ENCODE data around the gene SHISA9.

SHISA9 gene

DNA sequence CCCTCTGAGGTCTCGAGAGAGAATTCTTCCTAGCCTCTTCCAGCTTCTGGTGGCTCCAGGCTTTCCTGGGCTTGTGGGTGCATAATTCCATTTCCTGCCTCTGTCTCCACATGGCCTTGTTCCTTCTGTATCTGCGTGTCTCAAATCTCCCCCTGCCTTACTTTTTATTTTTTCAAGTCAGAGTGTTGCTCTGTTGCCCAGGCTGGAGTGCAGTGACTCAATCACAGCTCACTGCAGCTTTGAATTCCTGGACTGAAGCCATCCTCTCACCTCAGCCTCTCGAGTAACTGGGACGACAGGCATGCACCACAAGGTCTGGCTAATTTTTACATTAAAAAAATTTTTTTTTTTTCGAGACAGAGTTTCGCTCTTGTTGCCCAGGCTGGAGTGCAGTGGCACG is 120.6 kb downstream of the SHISA9 start:
- no peak for DNase-seq (ENCODE audit: low spot score)

DNA sequence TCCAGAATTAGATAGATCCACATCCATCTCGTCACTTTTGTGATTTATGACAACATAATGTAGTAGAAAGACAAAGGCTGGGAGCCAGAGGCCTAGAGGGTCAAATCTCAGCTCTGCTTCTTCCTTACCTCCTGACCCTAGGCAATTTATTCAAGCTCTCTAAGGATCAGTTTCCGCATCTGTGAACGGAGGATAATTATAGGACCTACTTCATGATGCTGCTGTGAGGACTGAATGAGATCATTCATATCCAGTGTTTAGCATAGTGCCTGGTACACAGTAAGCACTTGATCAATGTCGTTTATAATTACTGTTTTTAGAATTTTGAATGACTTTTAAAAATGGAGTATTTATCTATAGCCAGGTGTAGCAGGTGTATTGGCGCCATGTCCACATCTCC is 128.4 kb downstream of the SHISA9 start:
- no peak for DNase-seq (ENCODE audit: low spot score)

DNA sequence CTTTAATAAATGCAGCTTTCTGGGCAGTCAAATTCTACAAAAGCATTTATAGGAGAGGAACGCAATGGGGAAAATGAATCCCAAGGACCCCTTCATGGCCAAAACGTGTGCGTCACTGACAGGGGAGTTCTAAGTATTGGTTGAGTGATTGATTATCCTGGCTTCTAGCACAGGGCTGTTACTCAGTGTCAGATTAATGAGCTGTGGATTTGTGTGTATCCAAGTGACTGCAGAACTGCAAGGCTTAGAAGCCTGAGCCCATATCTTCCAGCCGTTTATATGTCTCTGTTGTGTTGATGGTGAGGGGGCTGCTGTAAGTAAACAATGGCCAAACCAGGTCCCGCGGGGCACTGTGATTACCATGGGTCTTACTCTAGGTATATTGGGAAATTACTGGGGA is 129.4 kb downstream of the SHISA9 start:
- DNase-seq (ENCODE audit: low spot score): no peak

DNA sequence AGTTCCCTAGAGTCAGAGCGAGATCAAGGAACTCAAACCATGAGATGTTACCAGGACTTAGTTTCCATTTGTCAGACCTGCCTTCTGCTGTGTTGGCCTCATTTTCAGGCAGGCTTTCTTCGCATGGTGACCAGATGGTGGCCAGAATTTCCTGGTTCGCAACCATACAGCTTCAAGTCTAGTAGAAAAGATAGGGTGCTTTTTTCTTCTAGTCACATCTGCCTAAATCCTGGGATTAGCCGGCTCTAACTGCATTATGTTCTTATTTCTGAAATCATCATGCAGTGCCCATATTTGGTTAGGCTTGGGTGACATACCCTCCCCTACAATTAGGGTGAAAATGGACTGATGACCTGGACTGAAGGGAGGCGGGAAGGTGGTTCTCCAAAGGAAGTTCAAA is 131.5 kb downstream of the SHISA9 start:
- no peak for DNase-seq (ENCODE audit: low spot score)

DNA sequence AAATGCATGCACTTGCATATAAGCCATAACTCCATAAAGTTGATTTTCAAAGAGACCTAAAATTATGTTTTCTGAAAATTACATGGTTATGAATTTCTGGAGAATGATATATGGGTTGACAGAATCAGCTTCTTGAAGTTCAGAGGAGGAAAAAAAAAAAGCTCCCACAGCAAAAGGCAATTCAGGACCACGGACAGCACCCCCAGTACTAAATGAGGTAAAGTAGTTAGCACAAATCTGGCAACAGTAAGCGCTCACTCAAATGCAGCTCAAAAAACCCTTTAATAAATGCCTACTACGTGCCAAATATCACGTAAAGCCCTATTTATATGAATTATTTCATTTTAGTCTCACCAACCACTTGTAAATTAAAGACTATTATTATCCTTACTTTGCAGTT is 135.2 kb downstream of the SHISA9 start:
- DNase-seq (ENCODE audit: low spot score): no peak

DNA sequence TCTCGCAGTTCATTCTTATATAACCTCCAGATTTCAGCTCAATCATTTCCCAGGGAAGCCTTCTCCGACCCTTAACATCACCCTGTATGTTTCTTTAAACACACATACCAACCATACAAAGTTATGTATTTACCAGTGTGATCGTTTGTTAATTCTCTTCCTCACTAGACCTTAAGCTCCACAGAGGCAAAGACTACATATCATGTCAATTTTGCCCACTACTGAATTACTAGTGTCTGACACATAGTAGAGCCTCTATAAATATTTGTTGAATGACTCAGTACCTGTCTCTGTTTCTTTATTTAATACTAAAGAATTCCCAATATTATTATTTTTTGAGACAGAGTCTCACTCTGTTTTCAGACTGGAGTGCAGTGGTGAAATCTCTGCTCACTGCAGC is 137.2 kb downstream of the SHISA9 start:
- no peak for DNase-seq (ENCODE audit: low spot score)

DNA sequence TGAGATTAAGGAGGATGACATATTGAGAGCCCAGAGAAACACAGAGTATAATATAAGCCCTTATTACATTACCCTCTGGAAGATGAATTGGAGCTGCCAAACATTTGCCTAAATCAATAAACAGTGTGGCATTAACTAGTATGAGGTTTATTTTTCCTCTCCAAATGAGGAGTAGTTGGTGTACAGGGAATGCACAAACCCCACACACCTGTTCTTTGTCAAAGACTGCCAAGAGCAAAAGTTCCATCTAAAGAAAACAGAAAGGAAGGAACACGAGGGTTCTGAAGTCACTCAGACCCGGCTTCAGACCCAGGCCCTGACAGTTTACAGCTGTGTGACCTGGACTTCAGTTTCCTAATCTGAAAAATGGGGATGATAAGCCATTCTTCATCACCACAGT is 138.1 kb downstream of the SHISA9 start:
- no peak for DNase-seq (ENCODE audit: low spot score)

DNA sequence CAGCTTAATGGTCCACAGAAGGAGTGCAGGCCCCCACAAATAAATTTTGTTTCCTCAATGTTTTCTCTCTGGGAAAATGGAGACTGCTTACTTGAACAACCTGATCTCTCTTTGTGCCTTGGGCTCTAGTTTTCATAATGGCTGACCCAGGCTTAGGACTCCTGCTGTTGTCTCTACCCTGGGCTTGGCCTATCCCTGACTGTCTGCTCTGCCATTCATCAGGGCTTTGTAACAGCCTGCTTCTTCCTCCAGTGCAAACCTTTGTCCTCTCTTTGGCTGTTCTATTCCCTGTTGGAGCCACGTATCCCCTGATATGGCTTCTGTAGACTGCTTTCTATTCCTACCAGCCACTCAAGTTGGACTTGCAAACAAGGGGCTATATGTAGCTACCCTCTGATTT is 139.8 kb downstream of the SHISA9 start:
- no peak for DNase-seq (ENCODE audit: low spot score)

DNA sequence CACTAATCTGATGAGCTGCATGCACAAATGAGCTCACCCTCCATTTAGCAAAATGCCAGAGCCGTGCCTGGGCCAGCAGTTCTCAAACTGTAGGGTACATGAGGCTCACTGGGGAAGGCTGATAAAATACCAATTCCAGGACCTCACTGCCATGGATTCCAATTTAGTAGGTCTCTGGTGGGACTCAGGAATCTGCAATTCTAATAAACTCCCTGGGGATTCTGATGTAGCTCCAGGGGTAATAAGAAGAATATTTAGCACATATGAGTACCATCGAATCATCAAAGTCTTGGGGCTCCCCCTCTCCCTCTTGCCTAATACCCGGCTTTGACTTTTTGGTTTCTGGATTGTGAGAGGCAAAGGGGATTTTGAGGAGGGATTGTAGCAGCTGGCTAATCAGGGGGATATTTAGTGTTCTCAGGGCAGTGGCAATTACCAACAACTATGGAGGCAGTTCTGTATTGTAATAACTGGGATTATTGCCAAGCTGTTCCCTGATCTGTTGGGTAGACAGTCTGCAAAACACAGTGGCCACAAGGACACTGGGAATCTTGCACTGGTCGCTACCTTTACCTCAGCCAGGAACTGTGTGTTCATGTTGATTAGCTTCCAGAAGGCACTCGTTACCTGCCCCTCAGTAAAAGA is 140.4 kb downstream of the SHISA9 start:
- DNase-seq (ENCODE audit: low spot score): no peak

DNA sequence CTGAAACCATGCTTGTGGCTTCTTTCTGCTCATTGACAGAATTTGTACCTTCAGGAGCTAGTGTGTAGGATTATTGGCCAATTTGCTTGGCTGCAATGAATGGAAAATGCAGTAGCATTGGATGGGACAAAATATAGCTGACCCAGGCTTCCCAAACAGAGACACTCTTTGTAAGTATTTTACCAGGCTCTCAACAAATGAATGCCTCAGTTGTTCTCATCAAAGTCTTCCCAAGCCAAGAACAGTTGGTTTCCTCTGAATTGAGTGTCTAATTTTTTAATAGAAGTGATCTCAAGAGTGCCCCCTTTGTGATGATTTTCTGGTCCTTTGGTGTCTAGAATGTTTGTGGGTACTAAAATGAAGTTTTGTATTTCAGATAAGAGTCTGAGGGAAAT is 140.9 kb downstream of the SHISA9 start:
- peak; percentile 31 for DNase-seq (ENCODE audit: low spot score)

DNA sequence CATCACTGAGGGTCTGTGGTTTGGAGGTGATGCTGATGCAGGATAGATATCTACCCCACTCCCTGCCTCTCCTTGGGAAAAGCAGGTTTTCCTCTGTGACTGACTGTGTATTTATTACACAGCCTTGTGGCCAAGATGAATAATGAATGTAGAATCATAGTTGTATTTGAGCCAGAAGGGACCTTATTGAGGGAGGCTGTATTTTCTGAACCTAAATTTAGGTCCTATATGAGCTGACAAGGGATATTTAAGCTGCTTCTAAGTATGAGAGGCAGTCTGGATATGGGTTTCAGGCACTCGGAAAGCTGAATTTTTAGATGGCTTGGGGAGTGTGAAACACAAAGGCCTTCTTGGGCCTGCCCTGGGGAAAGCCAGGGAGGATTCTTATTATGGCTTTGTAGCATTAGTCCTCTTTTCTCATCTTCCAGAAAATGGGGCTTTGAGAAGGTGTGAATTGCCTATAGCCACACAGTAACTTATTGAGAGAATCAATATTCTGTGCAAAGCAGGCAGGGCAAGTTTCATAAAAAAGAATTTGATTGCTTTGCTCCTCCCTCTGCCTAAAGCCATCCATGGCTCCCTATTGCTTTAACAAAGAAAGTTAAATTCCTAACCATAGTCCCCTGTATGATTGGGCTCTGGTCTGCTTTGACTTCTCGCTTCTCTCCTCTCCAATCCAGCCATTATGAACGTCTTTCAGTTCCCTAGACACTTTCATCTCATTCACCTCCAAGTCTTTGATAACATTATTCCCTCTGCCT is 144.8 kb downstream of the SHISA9 start:
- DNase-seq (ENCODE audit: low spot score): no peak

DNA sequence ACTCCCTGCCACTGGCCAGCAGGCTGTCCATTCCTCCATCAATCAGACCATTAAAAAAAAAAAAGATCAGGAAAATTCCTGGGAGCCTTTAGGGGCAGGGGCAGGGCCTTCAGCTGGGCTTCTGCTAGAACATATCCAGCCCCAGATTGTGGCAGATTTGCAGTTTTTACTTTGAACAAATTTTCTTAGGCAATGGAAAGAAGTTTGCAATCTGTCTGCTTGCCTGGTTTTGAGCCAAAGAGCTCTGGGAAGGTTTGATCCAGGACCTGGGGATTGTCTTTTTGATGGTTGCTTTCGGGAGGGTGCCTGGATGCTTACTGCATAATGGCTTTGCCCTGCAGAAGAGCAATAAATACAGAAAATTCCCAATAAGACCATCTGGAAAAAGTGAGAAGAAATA is 145.9 kb downstream of the SHISA9 start:
- no peak for DNase-seq (ENCODE audit: low spot score)

DNA sequence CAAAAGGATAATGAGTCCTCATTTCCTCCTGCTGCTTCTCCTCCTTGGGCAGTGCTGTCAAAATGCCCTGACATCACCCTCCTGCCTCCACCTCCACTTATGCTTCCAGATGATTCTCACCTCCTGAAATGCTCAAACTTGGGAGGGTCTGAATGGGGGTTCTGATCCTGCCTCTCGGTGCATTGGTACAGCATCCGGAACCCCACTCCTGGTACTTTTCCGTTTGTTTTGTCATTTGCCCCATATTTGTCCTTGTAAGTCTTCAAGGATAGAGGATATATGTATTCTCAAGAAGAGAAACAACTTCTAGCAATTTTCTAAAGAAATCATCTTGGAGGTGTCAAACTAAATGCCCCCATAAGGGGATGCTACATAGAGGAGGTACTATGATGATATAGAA is 148.3 kb downstream of the SHISA9 start:
- no peak for DNase-seq (ENCODE audit: low spot score)

DNA sequence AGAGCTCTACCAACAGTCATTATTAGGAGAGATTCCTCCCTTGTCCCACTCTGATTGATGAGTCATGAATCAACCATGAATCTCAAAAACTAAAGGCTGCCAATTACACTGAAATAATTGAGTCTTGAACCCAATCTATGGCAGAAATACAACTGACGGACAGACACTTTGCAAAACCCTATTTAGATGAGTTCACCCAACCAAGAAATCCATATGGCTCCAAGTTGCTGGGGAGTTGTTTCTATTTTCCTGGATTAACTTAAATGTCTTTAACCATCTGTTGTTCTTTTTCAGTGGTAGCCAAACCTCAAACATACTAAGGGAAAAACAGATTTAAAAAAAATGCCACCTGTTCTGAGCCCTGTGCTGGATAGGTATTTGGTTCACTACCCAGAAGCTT is 151.0 kb downstream of the SHISA9 start:
- DNase-seq (ENCODE audit: low spot score): no peak

DNA sequence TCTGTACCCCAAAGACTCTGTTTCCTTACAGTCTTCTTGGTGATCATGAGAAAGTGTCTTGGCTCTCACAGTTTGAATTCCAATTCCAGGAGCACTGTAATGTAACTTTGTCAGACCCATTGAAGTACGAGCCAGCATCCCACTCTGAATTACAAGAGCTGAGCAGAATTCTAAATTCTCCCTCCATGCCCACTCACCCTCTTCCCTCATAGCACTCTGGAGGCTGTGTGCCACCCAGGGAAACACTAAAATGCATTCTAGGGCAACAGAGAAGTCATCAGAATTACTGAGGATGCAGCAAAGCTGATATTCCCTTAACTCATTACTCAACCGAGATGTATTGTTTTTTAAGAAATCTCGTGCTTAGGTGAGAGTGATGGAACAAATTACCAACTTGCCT is 154.1 kb downstream of the SHISA9 start:
- no peak for DNase-seq (ENCODE audit: low spot score)

DNA sequence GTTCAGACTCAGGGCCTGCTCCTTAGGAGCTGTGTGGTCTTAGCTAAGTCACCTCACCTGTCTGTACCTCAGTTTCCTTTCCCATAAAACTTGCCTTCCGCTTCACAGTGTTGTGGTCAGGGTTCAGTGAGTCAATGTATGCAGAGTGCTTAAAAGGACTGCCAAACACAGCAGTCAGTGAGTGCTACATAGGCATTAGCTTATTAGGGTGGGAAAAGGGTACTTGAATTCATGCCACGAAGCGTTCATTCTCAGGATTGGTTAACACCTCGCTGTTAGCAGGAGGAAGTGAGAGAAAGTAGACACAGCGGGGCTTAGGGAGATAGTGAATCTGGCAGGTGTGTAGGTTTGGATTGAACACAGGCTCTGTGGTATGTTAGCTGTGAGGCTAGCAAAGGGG is 155.2 kb downstream of the SHISA9 start:
- no peak for DNase-seq (ENCODE audit: low spot score)

DNA sequence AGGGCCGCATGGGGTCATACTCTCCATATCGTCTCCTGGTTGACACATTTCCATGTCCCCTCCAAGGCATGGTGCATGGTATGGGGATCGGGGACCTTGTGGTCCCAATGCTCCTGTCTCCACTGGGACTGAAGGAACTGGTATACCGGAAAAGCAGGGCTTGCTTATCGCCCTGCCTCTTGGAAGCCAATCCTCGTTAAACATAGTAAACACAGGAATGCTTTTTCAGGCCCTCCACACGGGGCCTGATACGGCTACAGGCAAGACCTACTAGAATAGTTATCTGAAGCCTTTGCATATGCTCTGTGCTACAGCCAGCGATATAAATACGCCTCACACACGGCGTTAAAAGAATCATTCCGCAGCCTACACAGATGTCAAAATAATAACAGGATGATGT is 159.5 kb downstream of the SHISA9 start:
- no peak for DNase-seq (ENCODE audit: low spot score)

DNA sequence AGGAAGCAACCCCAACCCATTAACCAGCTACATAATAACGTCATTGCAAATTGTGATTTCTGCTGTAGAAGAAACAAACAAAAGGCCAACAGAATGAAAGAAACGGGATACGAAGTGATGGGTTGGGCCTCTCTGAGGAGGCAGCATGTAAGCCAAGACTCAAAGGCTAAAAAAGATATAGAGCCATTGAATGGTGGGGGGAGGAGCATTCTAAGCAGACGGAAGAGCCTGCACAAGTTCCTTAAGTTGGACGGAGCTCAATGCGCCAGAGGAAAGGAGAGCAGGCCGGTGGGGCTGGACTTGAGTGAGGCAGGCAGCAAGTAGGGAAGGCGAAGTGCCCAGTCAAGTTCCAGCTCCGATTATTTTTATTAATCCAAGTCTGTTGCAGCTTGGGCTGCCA is 160.3 kb downstream of the SHISA9 start:
- no peak for DNase-seq (ENCODE audit: low spot score)

DNA sequence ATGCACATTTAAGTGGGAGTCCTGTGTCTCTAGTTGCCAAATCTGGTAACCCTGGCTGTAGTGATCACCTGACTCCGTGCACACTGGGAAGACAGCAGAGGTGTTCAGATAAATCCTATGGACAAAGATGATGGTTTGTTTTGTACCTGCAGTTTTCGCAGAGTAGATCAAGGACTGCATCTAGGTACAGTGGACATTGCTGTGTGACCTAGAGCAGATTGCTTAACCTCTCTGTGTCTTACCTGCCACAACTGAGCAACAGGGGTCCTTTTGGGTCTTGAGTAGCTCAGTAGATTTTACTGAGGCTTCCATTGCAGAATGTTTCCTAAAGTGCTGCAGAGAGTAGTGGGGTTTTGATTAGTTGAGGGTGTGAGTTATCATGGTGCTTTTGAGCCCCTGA is 160.8 kb downstream of the SHISA9 start:
- no peak for DNase-seq (ENCODE audit: low spot score)

DNA sequence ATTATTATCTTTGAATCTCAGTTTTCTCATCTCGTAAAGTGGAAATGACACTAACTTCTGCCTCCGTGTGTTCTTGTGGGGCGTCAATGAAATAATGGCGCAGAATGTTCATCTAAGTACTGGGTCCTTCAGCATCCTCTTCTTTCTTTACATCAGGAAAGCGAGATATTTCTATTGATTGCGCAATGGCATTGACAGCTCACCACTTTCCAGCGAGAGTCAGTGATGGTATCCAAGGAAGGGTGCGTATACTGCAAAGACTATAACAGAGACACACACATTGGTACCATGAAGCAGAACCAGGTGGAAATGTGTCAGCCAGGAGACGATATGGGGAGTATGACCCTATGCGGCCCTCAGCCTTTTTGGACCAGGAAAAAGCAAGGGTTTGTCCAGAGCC is 162.1 kb downstream of the SHISA9 start:
- DNase-seq (ENCODE audit: low spot score): no peak

DNA sequence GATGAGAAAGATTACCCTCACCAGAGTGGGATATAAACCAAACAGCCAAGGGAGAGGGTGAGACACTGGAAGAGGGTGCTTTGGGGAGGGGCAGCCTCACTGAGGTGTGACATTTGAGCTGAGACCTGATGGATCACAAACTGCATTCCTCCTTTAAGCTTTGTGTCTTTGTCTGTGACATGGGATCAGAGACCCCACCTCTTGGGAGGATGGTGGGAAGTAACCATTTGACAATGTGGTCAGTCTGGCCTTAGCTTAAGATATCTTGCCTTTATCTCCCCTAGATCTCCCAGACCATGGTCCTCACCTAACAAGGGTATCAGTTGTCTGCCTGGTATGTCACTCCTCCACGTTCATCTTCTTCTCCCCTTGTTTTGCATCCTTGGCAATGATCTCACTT is 163.4 kb downstream of the SHISA9 start:
- DNase-seq (ENCODE audit: low spot score): no peak

DNA sequence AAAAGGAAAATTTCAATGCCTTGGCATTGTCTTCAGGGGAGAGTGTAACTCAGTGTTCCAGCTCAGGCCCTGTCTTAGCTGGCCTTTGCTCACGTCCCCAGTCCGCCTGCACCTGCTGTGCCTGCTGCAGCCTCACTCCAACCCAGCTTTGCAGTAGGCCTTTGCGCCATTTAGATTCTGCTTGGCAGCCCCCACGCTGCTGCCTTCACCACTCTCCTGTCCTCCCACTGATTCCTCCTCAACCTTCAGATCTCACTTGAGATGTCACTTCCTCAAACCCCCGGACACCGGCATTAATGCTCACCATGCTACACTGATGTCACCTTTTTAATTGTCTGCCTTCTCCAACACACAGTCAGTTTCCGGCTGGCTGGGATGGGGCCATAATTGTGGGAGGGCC is 166.2 kb downstream of the SHISA9 start:
- DNase-seq (ENCODE audit: low spot score): no peak

DNA sequence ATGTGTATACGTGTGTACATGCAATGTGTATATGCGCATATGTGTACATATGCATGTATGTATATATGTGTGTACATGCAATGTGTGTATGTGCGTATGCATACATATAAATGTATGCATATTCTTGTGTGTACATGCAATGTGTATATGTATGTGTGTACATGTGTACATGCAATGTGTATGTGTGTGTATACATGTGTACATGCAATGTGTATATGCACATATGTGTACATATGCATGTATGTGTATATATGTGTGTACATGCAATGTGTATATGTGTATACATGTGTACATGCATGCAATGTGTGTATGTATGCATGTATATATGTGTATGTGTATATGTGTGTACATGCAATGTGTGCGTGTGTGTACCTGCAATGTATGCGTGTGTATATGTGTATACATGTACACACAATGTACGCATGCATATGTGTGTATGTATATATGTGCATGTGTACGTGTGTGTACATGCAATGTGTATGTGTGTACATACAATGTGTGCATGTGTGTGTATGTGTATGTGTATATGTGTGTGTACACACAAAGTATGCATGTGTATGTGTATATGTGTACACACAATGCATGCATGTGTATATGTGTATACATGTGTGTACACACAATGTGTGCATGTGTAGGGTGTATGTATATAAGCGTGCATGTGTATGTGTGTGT is 167.7 kb downstream of the SHISA9 start:
- no peak for DNase-seq (ENCODE audit: low spot score)

DNA sequence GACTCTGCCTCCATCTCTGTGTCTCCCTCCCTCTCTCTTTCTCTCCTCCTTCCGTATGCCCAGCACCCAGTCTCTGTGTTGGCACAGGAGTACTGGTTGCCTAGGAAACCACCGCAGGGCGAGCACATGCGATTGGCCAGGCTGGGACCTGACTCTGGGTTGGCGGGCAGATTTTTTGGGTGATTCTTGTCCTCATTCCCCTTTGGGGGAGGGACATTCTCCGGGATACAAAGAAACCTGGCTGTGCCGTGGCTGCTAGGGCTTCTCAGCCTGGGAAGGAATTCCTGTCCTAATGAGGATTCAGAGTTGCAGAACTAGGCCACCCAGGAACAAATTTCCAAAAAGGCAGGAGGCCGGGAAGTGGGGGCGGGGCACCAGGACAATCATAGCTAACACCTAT is 168.9 kb downstream of the SHISA9 start:
- peak; percentile 15 for DNase-seq (ENCODE audit: low spot score)
